BLaER1 (cell line): ENCODE data around the gene REG4.
A peak's percentile ranks its signal among the peaks of the same experiment; 100 is the strongest.

Experiments
- H3K27ac ChIP-seq: shearing (Covaris generic); formaldehyde crosslinking; 2 replicates; pipeline ENCODE4 v1.8.1; 2022
- H3K27me3 ChIP-seq: shearing (Covaris generic); formaldehyde crosslinking; 2 replicates; pipeline ENCODE4 v1.8.1; 2022
- H3K36me3 ChIP-seq: shearing (Covaris generic); formaldehyde crosslinking; 2 replicates; pipeline ENCODE4 v1.8.1; 2022
- H3K4me1 ChIP-seq: shearing (Covaris generic); formaldehyde crosslinking; 2 replicates; pipeline ENCODE4 v1.8.1; 2022
- H3K4me2 ChIP-seq: shearing (Covaris generic); formaldehyde crosslinking; 2 replicates; pipeline ENCODE4 v1.8.1; 2022
- H3K4me3 ChIP-seq: shearing (Covaris generic); formaldehyde crosslinking; 2 replicates; pipeline ENCODE4 v1.8.1; 2022
- H3K9ac ChIP-seq: shearing (Covaris generic); formaldehyde crosslinking; 2 replicates; pipeline ENCODE4 v1.8.1; 2022
- H3K9me3 ChIP-seq: shearing (Covaris generic); formaldehyde crosslinking; 2 replicates; pipeline ENCODE4 v1.8.1; 2022
- H4K20me1 ChIP-seq: shearing (Covaris generic); formaldehyde crosslinking; 2 replicates; pipeline ENCODE4 v1.8.1; 2022
- Cebpa-rat ChIP-seq: shearing (Covaris generic); IDR thresholded peaks from 2 replicates; pipeline ENCODE4 v1.8.1; 2022

REG4 gene

DNA sequence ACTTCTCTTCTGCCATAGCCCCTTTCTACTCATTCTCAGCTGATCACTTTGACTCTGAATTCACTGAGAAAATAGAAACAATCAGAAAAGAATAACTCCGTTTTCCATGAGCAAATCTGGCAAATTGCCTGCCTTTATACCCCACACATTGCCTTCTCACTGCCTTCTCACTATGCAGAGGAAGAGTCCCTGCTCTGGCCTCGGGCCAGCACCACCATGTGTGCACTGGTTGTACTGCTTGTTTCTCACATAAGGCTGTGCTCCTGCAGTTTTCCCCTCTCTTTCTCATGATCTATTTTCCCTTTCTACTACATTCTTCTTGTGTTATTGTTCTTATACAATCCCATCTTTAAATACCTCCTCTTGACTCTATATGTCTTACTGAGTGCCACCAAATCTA is 40.2 kb downstream of the REG4 start:
- no peaks in the 10 kb centered on the region for H3K4me1 ChIP-seq
- no peaks in the 10 kb centered on the region for H4K20me1 ChIP-seq
- H3K9me3 ChIP-seq = no peaks in the 10 kb centered on the region
- no peaks in the 10 kb centered on the region for H3K36me3 ChIP-seq
- no peaks in the 10 kb centered on the region for H3K27me3 ChIP-seq
- H3K27ac ChIP-seq = no peak overlapping the region
- no peak for TF ChIP-seq Cebpa-rat
- no peak overlapping the region for H3K4me2 ChIP-seq
- H3K9ac ChIP-seq = no peak overlapping the region
- no peak overlapping the region for H3K4me3 ChIP-seq

DNA sequence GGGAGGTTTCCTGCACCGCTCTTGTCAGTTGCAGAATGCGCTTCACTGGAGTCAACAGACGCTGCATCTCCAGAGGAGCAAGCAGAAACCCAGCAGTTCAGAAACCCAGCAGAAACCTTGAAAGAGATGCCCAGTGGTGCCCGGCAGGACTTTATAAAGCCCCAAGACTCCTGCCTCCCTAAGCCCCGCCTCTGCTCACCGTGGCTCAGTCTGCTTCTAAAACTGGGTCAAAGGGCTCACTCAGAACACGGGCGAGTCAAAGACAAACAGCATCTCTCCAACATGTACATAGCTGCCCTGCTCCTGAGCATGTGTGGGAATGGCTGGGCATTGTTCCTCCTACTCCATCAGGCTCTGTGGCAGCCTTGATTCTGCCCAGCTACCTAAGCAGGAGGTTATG is 42.5 kb downstream of the REG4 start, which contains the start of gene HMGCS2:
Gene HMGCS2 (minus strand): TSS at position 128 of the 400 bp plus-strand sequence. CDS start 61 bp downstream, at position 67.
- Histone ChIP-seq H3K9ac (no peak within 1 kb of the TSS), H3K27ac (no peak within 1 kb of the TSS), H3K27me3 (no peaks in the 10 kb centered on the region), H3K36me3 (no peaks in the 10 kb centered on the region), H4K20me1 (no peaks in the 10 kb centered on the region), H3K4me3 (no peak within 1 kb of the TSS), H3K4me1 (peaks cover 7% of the 10 kb centered on the region), H3K9me3 (peaks cover 7% of the 10 kb centered on the region; the same call in 1 of the 2 replicates), H3K4me2 (no peak within 1 kb of the TSS)
- TF ChIP-seq Cebpa-rat = no peak

DNA sequence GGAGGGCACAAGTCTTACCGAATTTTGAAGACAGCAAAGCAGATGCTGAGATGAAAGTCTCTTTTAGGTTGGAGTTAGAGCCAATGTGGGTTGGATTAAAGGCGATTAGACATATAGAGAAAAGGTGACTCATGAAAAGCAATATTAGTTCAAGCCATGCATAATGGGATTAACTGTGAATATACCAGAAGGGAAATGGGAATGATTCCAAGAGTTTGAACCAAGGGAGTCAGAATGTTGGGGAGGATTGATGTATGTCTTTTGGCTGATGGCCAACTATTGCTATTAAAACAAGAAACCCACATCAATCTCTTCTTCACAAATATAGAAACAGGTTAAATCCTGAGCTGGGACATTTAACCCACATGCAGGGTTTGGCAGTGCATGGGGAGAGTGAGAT is 43.8 kb downstream of the REG4 start:
- Histone ChIP-seq H3K36me3 (no peaks in the 10 kb centered on the region), H3K4me2 (no peak overlapping the region), H3K27me3 (no peaks in the 10 kb centered on the region), H3K27ac (no peak overlapping the region), H3K4me1 (peaks cover 10% of the 10 kb centered on the region), H4K20me1 (no peaks in the 10 kb centered on the region), H3K4me3 (no peak overlapping the region), H3K9ac (no peak overlapping the region), H3K9me3 (peaks cover 7% of the 10 kb centered on the region; the same call in 1 of the 2 replicates)
- TF ChIP-seq Cebpa-rat = no peak

DNA sequence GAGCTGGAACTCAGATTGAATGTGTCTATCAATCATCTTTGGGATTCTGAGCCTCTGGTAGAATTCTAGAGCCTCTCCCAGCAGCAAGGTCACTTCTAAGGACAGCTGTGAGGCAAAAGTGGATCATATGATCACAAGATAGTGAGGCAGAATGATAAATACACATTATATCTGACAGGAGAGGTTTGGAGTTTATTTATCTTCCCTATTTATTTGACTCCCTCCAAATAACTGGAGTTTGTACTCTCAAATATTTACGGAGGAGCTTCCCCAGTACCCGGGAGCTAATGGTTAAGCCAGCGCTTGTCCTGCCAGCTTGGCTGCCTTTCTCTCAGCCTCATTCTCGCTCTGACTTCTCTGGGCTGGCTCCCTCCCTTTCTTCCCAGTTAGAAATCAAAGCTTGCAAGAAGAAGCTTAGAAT is 44.9 kb downstream of the REG4 start:
- H3K4me2 ChIP-seq = no peak overlapping the region
- no peaks in the 10 kb centered on the region for H3K27me3 ChIP-seq
- H3K9me3 ChIP-seq = peaks cover 7% of the 10 kb centered on the region; the same call in 1 of the 2 replicates
- no peak overlapping the region for H3K27ac ChIP-seq
- no peak overlapping the region for H3K4me3 ChIP-seq
- H3K36me3 ChIP-seq = no peaks in the 10 kb centered on the region
- H3K9ac ChIP-seq = no peak overlapping the region
- peaks cover 10% of the 10 kb centered on the region for H3K4me1 ChIP-seq
- no peak for TF ChIP-seq Cebpa-rat
- H4K20me1 ChIP-seq = no peaks in the 10 kb centered on the region

DNA sequence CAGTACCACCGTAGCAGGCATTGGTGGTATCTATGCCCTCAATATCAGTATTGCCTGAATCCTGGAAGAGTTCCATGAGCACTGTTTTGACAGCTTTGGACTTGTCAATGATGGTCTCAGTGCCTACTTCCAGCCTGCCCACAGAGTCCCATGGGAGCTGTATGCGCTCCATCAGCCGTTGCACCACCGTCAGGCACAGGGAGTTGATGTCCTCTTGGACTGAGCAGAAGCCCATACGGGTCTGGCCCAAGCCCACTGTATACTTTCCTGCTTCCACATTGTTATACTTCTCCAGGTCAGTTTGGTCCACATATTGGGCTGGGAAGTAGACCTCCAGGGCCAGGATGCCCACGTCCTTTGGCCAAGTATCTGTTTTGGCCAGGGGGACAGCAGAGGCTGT is 47.0 kb downstream of the REG4 start:
- no peak overlapping the region for H3K4me3 ChIP-seq
- H3K36me3 ChIP-seq = no peaks in the 10 kb centered on the region
- peak overlapping the region; percentile 62 for H3K4me2 ChIP-seq
- no peaks in the 10 kb centered on the region for H3K27me3 ChIP-seq
- no peak for TF ChIP-seq Cebpa-rat
- peaks cover 10% of the 10 kb centered on the region for H3K4me1 ChIP-seq
- H3K9ac ChIP-seq = no peak overlapping the region
- H4K20me1 ChIP-seq = no peaks in the 10 kb centered on the region
- no peak overlapping the region for H3K27ac ChIP-seq
- H3K9me3 ChIP-seq = peaks cover 7% of the 10 kb centered on the region; the same call in 1 of the 2 replicates

DNA sequence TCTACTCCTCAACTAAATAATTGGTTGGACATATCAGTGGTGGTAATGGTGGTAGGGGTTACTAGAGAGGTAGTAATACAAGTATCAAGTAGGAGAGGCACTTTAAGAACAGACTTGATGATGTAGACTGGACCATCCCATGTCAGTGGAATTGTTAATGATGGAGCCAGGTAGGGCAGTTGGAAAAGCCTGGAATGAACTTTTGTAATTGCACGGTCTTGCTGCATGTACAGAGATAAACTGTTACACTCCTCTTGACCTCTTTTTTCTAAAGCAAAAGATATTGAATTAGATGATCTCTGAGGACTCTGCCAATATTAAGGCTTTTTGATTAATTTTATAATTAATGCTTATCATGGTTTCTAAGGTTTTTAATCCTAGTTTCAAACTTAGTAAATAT is 48.3 kb downstream of the REG4 start:
- Histone ChIP-seq H3K4me3 (no peak overlapping the region), H3K4me2 (no peak overlapping the region), H3K27me3 (no peaks in the 10 kb centered on the region), H3K4me1 (peaks cover 10% of the 10 kb centered on the region), H3K9ac (no peak overlapping the region), H3K36me3 (no peaks in the 10 kb centered on the region), H3K27ac (no peak overlapping the region), H3K9me3 (peaks cover 7% of the 10 kb centered on the region; the same call in 1 of the 2 replicates), H4K20me1 (no peaks in the 10 kb centered on the region)
- no peak for TF ChIP-seq Cebpa-rat

DNA sequence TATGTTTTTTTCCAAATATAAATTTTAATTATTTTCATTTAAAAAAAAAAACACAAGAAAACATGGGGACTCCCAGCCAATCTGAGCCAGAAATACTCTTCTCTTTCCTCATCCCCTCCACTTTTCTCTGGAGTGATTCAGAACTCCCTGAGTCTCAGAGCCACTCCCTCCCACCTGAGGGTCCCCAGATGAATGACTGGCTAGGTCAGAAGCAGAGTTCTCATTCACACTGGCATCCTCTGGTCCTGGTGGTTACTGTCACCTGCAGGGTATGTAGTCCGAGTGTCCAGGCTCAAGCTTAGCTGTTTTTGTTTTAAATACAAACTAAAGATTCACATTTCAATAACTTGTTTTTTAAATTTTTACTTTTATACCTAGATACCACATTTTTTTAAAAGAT is 48.9 kb downstream of the REG4 start:
- no peak overlapping the region for H3K4me3 ChIP-seq
- peaks cover 10% of the 10 kb centered on the region for H3K4me1 ChIP-seq
- no peak for TF ChIP-seq Cebpa-rat

DNA sequence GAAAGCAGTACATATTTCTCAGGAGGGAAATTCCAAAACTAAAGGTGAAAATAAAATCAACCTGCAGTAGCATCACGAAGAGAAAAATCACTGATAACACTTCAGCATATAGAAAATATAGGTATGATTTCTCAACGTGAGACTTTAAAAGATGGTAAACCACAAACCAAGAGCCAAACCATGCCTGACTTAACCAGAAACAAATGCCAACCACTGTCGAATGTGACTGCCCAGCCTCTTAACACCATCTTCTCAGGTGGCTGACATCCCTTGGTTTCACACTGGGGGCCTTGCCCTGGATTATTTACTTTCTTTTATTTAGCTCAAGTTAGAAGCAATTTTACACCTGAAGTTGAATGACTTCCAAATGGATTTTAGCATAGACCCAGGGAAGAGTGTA is 52.7 kb downstream of the REG4 start:
- Histone ChIP-seq H3K9me3 (no peaks in the 10 kb centered on the region), H3K27me3 (no peaks in the 10 kb centered on the region), H4K20me1 (no peaks in the 10 kb centered on the region), H3K9ac (no peak overlapping the region), H3K4me2 (no peak overlapping the region), H3K4me1 (peaks cover under 1% of the 10 kb centered on the region), H3K27ac (no peak overlapping the region), H3K36me3 (no peaks in the 10 kb centered on the region), H3K4me3 (no peak overlapping the region)
- no peak for TF ChIP-seq Cebpa-rat

More for the DNA sequence above, 48.9 kb downstream of the REG4 start:
- Histone ChIP-seq H3K9ac (no peak overlapping the region), H4K20me1 (no peaks in the 10 kb centered on the region), H3K9me3 (peaks cover 7% of the 10 kb centered on the region; the same call in 1 of the 2 replicates), H3K4me2 (no peak overlapping the region), H3K36me3 (no peaks in the 10 kb centered on the region), H3K27ac (no peak overlapping the region), H3K27me3 (no peaks in the 10 kb centered on the region)

DNA sequence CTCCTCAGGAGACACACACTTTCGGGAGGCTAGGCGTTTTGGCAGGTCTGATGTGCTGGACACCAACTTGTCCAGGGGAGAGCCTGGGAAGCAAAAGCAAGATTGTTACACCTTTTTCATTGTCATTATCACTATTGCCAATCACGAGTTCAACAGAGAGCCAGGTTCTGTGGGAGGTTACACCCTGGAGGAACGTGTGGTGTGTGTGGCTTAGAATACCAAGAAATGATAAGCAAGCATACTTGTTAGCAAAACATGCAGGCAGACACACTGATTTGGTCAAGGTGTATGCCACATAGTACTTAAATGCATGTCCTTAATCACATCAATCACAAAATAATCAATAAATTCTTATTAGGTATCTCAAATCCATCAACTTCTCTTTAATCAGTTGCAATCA is 58.7 kb downstream of the REG4 start:
- Histone ChIP-seq H3K27me3 (no peaks in the 10 kb centered on the region), H3K36me3 (no peaks in the 10 kb centered on the region), H3K9ac (no peak overlapping the region), H3K4me2 (no peak overlapping the region), H3K4me1 (no peaks in the 10 kb centered on the region), H4K20me1 (no peaks in the 10 kb centered on the region), H3K9me3 (no peaks in the 10 kb centered on the region), H3K27ac (no peak overlapping the region), H3K4me3 (no peak overlapping the region)
- TF ChIP-seq Cebpa-rat = no peak

DNA sequence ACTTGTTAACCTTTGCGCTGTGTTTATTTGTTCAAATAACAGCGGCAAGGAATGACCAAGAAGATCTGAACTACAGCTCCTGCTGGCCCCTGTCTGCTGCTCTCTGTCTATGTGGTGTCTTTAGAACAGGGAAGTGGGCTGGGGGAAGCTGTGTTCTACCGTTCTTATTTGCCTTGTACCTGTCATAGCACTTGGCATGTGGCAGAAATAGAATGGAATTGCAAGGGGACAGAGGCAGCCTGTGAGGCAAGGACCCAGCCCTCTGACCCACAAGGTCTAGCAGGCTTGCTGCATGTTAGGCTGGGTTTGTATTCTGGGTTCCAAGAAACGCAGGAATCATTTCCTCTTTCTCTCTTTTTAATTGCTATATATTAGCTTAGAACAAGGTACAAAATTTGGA is 63.2 kb downstream of the REG4 start:
- Histone ChIP-seq H3K4me3 (no peak overlapping the region), H3K9ac (no peak overlapping the region), H3K4me2 (no peak overlapping the region), H3K36me3 (peaks cover 30% of the 10 kb centered on the region), H3K4me1 (peaks cover 12% of the 10 kb centered on the region; the same call in 1 of the 2 replicates), H3K27me3 (no peaks in the 10 kb centered on the region), H3K9me3 (no peaks in the 10 kb centered on the region), H3K27ac (no peak overlapping the region), H4K20me1 (peaks cover 21% of the 10 kb centered on the region)
- TF ChIP-seq Cebpa-rat = no peak

DNA sequence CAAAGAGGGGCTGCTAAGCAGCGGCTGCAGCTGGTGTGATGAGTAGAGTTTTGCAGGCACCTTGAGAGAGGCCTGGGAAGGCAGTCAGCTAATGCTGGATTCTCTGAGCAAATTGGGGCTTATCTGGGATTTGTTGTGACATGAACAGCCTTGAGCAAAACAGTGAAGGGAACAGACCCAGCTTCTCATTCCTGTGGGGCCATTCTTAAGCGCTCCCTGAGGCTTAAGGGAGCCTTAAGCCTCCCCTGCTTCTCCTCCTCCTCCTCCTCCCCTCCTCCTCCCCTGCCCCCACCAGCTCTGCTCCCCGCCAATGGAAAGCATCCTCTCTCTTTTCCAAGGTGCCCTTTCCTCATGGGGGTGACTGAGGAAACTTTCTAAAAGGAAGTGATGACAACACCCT is 63.8 kb downstream of the REG4 start:
- Histone ChIP-seq H3K4me1 (peaks cover 12% of the 10 kb centered on the region; the same call in 1 of the 2 replicates), H3K27ac (no peak overlapping the region), H3K36me3 (peaks cover 36% of the 10 kb centered on the region), H3K27me3 (no peaks in the 10 kb centered on the region), H3K9me3 (no peaks in the 10 kb centered on the region), H4K20me1 (peaks cover 27% of the 10 kb centered on the region), H3K4me2 (no peak overlapping the region), H3K9ac (no peak overlapping the region), H3K4me3 (no peak overlapping the region)
- TF ChIP-seq Cebpa-rat = no peak
